Transverse colon (tissue), 4 donors: ENCODE results near the gene RUBCN. TPM values are rescaled to one million over a fixed set of nuclear protein-coding genes. Genes with fewer than 3 reads are reported as not detected.
"Not testable (repeated sequence)": the region's sequence is repeated elsewhere in the genome, so short reads cannot be mapped to it uniquely, and the experiment has no call there.

Experiments used
- DNase-seq: peaks from one replicate; pipeline ENCODE4 v3.0.0-alpha.2; 2019
- H3K27ac ChIP-seq, 4 donors: fragments of 200-600 bp; sonication (generic); 2 replicates each; pipeline ENCODE4 v1.5.1; 2016 to 2018; ENCODE audit warnings: inconsistent platforms in 4 of 4
- H3K27me3 ChIP-seq: fragments of 200-600 bp; sonication (generic); 2 replicates; pipeline ENCODE4 v1.5.1; 2017; ENCODE audit warnings: inconsistent platforms
- H3K36me3 ChIP-seq, 4 donors: fragments of 200-600 bp; sonication (generic); 2 replicates each; pipeline ENCODE4 v1.5.1; 2017 to 2019; ENCODE audit warnings: inconsistent platforms in 4 of 4
- H3K4me1 ChIP-seq, 4 donors: fragments of 200-600 bp; sonication (generic); 2 replicates each; pipeline ENCODE4 v1.5.1; 2017 to 2020; ENCODE audit warnings: inconsistent platforms in 4 of 4
- H3K4me3 ChIP-seq, 4 donors: fragments of 200-600 bp; sonication (generic); 1 replicate in 1 of 4; 2 replicates in 3 of 4; pipeline versions ENCODE4 v1.5.1 to v1.6.1; 2017 to 2019; ENCODE audit warnings: inconsistent platforms in 4 of 4
- H3K9me3 ChIP-seq, 2 donors: fragments of 200-600 bp; sonication (generic); 2 replicates each; pipeline ENCODE4 v1.5.1; 2017 to 2019; ENCODE audit warnings: inconsistent platforms in 2 of 2
- WGBS, 2 donors: methylation state at CpG; one replicate each; pipeline ENCODE4 v1.1.5; 2018; ENCODE audit warnings: low coverage in 1 of 2; 5-methylcytosine and 5-hydroxymethylcytosine counted together
- in situ Hi-C, 4 donors: fragments of 200-750 bp; cut with MboI; loops; one replicate each; pipeline versions ENCODE4 v1.15.0 to v1.15.1; 2017; ENCODE audit warnings: low sequenced_read_pairs in 3 of 4, low pct_ligation_motif_present in 1 of 4, low pct_unique_long_range_greater_than_20kb in 1 of 4
- intact Hi-C: fragments of 100-400 bp; cut with DNase I; formaldehyde crosslinking; loops from one replicate; pipeline ENCODE4 v1.15.1; 2023; ENCODE audit warnings: low total_unique reads
- total RNA-seq, 4 donors: library from RNA; depleted of rRNA; stranded (reverse); fragments of >200 nt; gene quantifications; one replicate each; pipeline ENCODE4 v1.1.0, GENCODE V29; 2016

RUBCN gene
- total RNA-seq, 4 donors from 2014 or later, result 32.2 to 64.7 (median 54.8) TPM

DNA sequence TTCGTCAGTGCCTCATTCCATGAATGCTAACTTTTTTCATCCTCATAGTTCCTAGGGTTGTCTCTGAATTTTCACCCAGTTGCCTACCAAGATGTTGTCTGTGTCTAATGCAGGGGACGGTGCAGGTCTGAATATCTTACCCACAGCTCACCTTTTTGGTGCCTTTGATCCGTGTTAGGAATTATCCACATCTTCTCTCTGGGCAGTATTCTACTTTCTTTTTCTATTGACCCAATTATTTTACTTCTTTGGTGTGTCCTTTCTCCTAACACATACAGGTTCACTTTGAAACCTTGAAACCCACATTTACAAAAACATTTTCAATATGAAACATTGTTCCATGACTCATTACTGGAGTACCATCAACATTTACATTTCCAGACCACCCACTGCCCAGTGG lies 80.6 kb downstream of the RUBCN start:
- H3K9me3 ChIP-seq, H3K4me3 ChIP-seq, H3K36me3 ChIP-seq, intact Hi-C loops, H3K4me1 ChIP-seq, H3K27me3 ChIP-seq, DNase-seq, in situ Hi-C loops, H3K27ac ChIP-seq: not testable (repeated sequence)
- 33 to 72% methylated on average over 1 to 3 of the region's 3 CpGs for WGBS, 2 donors

DNA sequence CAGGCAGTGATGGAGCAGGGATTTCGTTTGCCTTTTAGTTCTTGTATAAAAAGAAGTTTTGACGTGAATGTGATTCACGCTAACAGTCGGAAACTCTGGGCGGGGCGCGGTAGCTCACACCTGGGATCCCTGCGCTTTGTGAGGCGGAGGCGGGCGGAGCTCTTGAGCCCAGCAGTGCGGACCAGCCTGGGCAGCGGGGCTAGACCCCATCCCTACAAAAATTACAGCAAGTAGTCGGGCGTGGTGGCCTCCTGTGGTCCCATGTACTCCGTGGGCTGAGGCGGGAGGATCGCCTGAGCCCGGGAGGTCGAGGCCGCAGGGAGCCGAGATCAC lies 81.7 kb downstream of the RUBCN start:
- peak overlapping the region in 1 of 4 donors; percentile 49 for H3K27ac ChIP-seq
- DNase-seq, H3K9me3 ChIP-seq, in situ Hi-C loops, H3K4me1 ChIP-seq, H3K4me3 ChIP-seq, H3K36me3 ChIP-seq, intact Hi-C loops, H3K27me3 ChIP-seq: not testable (repeated sequence)
- WGBS, 2 donors, result no CpG with 5 or more reads among the region's 22 CpGs

DNA sequence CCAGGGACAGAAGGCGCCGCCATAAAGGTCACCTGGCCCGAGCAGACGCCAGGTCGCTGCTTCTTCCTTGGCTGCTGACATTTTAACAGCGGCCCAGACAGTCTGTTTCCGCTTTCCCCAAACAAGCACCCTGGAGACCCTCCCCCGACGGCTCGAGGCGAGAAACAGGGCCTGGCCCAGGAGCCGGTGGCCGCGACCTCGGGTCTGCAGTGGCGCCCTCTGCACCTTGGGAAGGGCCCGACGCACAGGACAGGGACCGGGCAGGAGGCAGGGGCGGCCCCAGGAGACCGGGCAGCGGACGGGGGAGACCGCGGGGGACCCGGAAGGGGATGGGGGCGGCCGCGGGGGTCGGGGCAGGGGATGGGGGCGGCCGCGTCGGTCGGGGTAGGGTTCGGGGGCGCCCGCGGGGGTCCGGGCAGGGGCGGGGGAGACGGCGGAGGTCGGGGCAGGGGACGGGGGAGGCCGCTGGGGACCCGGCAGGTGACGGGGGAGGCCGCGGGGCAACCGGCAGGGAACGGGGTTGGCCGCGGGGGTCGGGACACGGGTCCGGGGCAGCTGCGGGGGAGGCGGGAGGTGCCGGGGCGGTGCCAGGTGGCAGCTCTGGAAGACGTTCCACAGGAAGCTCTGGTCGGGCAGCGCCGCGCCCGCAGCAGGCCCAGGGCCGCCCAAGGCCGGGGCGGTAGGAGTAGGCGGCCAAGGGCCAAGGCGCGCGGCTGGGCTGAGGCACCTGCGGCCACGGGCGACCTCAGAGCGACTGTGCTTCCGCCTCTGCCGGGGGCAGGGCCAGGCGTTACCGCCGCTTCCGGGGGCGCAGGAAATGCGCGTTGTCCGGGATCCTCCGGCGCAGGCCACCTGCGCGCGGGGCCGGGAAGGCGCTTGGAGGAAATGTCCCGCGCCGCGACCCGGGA lies 82.4 kb downstream of the RUBCN start:
- H3K9me3 ChIP-seq, H3K27me3 ChIP-seq, H3K36me3 ChIP-seq, intact Hi-C loops, in situ Hi-C loops, H3K4me1 ChIP-seq: not testable (repeated sequence)
- DNase-seq, result peak; percentile 26
- Histone ChIP-seq H3K4me3 (peak overlapping the region in 3 of 4 donors; percentile 21 to 55 (median 41)), H3K27ac (peak overlapping the region; percentile 77 to 86 (median 80))
- WGBS, 2 donors, result no CpG with 5 or more reads among the region's 100 CpGs

DNA sequence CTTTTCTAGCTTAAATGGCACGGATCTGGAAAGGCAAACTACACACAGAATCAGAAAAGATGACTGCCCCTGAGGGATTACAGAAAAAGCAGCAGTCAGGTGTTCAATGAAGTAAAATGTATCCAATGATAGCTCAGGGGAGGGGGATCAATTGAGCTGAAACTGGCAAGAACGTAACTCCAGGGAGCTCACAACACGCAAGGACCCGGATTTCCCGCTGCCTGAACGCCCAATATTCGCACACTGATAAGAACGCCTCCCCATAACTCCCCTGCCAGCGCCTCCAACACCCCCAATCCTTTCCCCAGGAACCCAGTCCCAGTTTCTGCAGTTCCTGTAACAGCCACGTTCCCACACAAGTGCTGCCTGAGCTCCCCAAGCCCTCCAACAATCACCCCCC lies 83.8 kb downstream of the RUBCN start:
- DNase-seq, in situ Hi-C loops, H3K27ac ChIP-seq, H3K4me1 ChIP-seq, H3K9me3 ChIP-seq, intact Hi-C loops, H3K27me3 ChIP-seq, H3K4me3 ChIP-seq, H3K36me3 ChIP-seq: not testable (repeated sequence)
- whole genome bisulfite sequencing, 2 donors, result no CpG with 5 or more reads among the region's 10 CpGs

DNA sequence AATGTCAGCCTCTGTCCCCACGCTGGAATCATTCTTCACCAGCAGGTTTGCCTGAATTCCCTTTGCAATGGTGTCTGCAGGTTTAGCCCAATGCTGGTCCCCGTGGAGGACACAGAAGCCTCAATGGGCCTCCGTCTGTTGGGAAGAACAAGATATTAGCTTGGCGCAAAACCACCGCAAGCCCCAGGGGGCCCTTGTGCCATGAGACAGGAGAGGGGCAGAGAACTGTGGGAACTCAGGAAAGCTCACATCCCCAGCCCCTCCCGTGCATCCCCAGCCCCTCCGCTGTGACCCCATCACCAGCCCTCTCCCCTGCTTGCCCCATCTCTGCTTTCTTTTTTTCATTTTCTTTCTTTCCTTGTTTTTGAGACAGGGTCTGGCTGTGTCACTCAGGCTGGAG lies 89.1 kb downstream of the RUBCN start:
- H3K27me3 ChIP-seq, in situ Hi-C loops, intact Hi-C loops, DNase-seq, H3K4me3 ChIP-seq, H3K4me1 ChIP-seq, H3K9me3 ChIP-seq, H3K27ac ChIP-seq, H3K36me3 ChIP-seq: not testable (repeated sequence)
- WGBS, 2 donors, result 95% methylated on average over 4 of the region's 7 CpGs; no CpG with 5 or more reads in 1 of the 2 donors

DNA sequence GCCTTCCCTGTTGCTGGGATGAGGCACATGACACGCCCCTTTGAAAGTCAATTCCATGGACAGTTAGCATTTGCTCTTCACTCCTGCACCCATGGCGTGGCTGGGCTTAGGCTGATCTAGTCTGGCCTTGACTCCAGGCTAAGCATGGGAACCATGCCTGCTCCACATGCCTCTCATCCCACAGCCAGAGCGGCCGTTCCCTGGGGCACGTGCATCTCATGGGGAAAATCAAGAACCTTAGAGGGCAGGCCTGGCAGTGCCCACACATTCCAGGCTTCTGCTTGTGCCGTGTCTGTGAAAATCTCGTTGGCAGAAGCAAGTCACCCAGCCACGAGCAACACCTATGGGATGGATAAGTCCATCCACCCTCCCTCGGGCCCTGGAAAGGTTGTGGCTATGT lies 89.5 kb downstream of the RUBCN start:
- H3K27me3 ChIP-seq, H3K36me3 ChIP-seq, in situ Hi-C loops, H3K27ac ChIP-seq, H3K4me3 ChIP-seq, H3K9me3 ChIP-seq, intact Hi-C loops, DNase-seq, H3K4me1 ChIP-seq: not testable (repeated sequence)
- 89% methylated on average over 6 of the region's 9 CpGs; no CpG with 5 or more reads in 1 of the 2 donors for WGBS, 2 donors

DNA sequence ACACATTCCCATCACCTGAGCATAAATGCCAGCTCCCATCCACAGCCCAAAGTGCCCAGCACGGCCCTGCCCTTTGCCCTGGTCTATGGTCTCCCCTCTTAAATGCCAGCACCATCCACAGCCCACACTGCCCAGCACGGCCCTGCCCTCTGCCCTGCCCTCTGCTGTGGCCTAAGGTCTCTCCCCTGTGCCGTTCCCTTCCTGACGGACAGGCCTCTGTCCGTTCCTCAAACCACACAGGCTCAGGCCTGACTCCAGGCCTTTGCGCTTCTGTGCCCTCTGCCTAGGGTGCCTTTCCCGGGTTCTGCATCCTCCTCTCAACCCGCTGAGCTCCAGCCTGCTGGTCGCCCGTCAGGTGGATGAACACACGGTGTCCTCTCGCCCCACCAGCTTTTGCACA lies 90.4 kb downstream of the RUBCN start:
- 80 to 90% methylated on average over 2 to 12 of the region's 12 CpGs for WGBS, 2 donors
- intact Hi-C loops, DNase-seq: not testable (repeated sequence)

DNA sequence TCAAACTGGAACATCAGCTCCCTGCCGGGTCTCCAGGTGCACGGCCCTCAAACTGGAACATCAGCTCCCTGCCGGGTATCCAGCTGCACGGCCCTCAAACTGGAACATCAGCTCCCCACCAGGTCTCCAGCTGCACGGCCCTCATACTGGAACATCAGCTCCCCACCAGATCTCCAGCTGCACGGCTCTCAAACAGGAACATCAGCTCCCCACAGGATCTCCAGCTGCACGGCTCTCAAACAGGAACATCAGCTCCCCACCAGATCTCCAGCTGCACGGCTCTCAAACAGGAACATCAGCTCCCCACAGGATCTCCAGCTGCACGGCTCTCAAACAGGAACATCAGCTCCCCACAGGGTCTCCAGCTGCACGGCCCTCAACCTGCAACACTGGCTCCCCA lies 99.1 kb downstream of the RUBCN start:
- H3K27me3 ChIP-seq, H3K27ac ChIP-seq, DNase-seq, intact Hi-C loops, H3K4me3 ChIP-seq, H3K9me3 ChIP-seq, in situ Hi-C loops, H3K4me1 ChIP-seq, H3K36me3 ChIP-seq: not testable (repeated sequence)
- WGBS, 2 donors, result 82% methylated on average over 5 of the region's 10 CpGs; no CpG with 5 or more reads in 1 of the 2 donors

More for the DNA sequence above, 90.4 kb downstream of the RUBCN start:
- H3K36me3 ChIP-seq, in situ Hi-C loops, H3K4me3 ChIP-seq, H3K27ac ChIP-seq, H3K4me1 ChIP-seq, H3K9me3 ChIP-seq, H3K27me3 ChIP-seq: not testable (repeated sequence)
